SH-SY5Y (cell line): ENCODE measurements around the gene ZNF135.

ENCODE experiments used
- GATA2 ChIP-seq: IDR thresholded peaks from 2 replicates; pipeline ENCODE4 v1.6.1; 2011; ENCODE audit warnings: mild to moderate bottlenecking, low read depth, low read length
- GATA3 ChIP-seq: IDR thresholded peaks from 2 replicates; pipeline ENCODE4 v1.6.1; 2011; ENCODE audit warnings: low read depth, mild to moderate bottlenecking, low read length, moderate library complexity

- TF ChIP-seq GATA2 (no peak), GATA3 (no peak)
Measured at GRCh38 chr19:58107778-58108545, 48.9 kb downstream of the ZNF135 start.
